ENCODE measurements around the gene LAMB4. TPM values are rescaled to one million over a fixed set of nuclear protein-coding genes. Genes with fewer than 3 reads are reported as not detected.

The LAMB4 gene
- total RNA-seq, 4 donors from 2014 or later: 0.75 to 2.6 (median 1.7) TPM; not detected in 1

DNA sequence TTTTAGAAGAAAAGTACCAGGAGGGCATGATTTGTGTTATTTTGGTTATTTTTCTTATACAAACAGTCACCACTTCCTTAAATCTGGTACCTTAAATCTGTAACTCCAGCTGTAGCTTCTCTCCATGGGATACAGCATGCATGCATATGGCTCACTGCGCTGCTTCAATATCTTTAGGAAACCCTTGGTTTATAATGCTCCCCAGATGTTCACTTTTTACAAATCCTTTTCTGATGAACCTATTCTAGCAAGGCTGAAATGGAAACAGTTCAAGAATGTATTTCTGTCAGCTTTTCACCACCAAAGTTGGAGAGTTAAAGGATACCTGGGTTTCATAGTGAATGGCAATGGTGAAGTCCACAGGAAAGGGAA, 50.9 kb downstream of the LAMB4 start:
- no peaks in the 10 kb centered on the region for H3K27me3 ChIP-seq
- intact Hi-C loops (cut with DNase I): no loop called here
- H3K36me3 ChIP-seq: no peaks in the 10 kb centered on the region
- DNase-seq (ENCODE audit: extremely low spot score): no peak
- H3K27ac ChIP-seq (replicated peaks in 1 of 4): peak overlapping the region; percentile 48 to 70 (median 64)
- WGBS: 61% methylated on average over 1 of the region's 1 CpG
- H3K9me3 ChIP-seq: peaks cover 0 to 5% (median 0%) of the 10 kb centered on the region in 4 donors
- TF ChIP-seq, protein P1, sequence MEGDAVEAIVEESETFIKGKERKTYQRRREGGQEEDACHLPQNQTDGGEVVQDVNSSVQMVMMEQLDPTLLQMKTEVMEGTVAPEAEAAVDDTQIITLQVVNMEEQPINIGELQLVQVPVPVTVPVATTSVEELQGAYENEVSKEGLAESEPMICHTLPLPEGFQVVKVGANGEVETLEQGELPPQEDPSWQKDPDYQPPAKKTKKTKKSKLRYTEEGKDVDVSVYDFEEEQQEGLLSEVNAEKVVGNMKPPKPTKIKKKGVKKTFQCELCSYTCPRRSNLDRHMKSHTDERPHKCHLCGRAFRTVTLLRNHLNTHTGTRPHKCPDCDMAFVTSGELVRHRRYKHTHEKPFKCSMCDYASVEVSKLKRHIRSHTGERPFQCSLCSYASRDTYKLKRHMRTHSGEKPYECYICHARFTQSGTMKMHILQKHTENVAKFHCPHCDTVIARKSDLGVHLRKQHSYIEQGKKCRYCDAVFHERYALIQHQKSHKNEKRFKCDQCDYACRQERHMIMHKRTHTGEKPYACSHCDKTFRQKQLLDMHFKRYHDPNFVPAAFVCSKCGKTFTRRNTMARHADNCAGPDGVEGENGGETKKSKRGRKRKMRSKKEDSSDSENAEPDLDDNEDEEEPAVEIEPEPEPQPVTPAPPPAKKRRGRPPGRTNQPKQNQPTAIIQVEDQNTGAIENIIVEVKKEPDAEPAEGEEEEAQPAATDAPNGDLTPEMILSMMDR (IDR thresholded peaks at IDR 0.05): no peak
- TF ChIP-seq POLR2AphosphoS5 (IDR thresholded peaks at IDR 0.05) (no peak), POLR2A (IDR thresholded peaks at IDR 0.05; ENCODE audit: low read depth) (no peak), EP300 (IDR thresholded peaks at IDR 0.05) (no peak)
- H3K4me1 ChIP-seq: peaks cover 0 to 40% (median 25%) of the 10 kb centered on the region in 4 donors
- no peak overlapping the region for H3K4me3 ChIP-seq

DNA sequence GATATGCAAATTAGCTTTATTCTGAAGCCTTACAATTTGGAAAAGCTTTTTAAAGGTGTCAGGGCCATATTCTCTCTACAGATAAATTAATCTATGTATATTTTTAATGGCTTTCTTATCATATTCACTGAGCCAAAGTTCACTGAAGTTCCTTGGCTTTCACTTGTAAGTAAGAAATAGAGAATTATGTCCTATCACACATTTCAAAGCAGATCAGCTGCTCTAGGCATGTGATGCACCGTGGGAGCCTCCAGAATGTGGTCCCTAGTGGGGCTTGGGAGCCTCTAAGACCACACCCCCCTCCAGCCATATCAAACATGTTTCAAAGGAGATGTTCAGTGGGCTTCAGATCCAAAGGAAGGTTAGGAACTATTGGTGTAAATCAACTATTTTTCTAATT, 51.5 kb downstream of the LAMB4 start:
- TF ChIP-seq POLR2A (IDR thresholded peaks at IDR 0.05; ENCODE audit: low read depth): no peak
- no peak for TF ChIP-seq POLR2AphosphoS5 (IDR thresholded peaks at IDR 0.05)
- TF ChIP-seq EP300 (IDR thresholded peaks at IDR 0.05): no peak
- TF ChIP-seq, protein P1 (IDR thresholded peaks at IDR 0.05): no peak
- Histone ChIP-seq H3K4me1 (peaks cover 0 to 34% (median 22%) of the 10 kb centered on the region in 4 donors), H3K9me3 (peaks cover 0 to 5% (median 0%) of the 10 kb centered on the region in 4 donors), H3K27ac (replicated peaks in 1 of 4) (peak overlapping the region in 3 of 4 donors; percentile 48 to 70 (median 60)), H3K36me3 (no peaks in the 10 kb centered on the region), H3K27me3 (no peaks in the 10 kb centered on the region), H3K4me3 (no peak overlapping the region)
- DNase-seq (ENCODE audit: extremely low spot score): no peak
- WGBS: 38% methylated on average over 1 of the region's 1 CpG
- intact Hi-C loops (cut with DNase I): no loop called here

DNA sequence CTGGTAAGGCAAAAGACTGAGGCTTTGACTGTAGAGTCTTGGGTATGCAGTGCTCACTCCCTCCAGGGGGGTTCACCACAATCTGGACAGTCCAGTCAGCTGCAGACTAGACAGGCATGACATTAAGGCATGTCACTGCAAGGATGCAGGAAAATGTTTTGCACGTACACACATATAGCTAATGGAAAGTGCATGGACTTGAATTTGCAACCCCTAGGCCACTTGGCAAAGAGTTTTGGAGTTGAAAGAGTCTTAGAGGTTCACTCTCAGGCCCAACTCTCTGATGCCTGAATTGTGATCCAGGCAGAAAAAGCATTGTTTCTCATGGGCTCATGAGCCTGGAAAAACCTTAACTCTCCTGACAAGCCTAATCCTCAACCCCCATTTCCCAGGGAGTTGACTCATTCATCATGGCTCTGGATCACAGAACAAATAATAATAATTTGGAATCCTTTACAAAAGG, 51.9 kb downstream of the LAMB4 start:
- H3K9me3 ChIP-seq: peaks cover 0 to 5% (median 0%) of the 10 kb centered on the region in 4 donors
- WGBS: 83% methylated on average over 1 of the region's 1 CpG
- H3K4me1 ChIP-seq: peaks cover 0 to 32% (median 24%) of the 10 kb centered on the region in 4 donors
- TF ChIP-seq, protein P1 (IDR thresholded peaks at IDR 0.05): no peak
- TF ChIP-seq POLR2A (IDR thresholded peaks at IDR 0.05; ENCODE audit: low read depth) (no peak), EP300 (IDR thresholded peaks at IDR 0.05) (no peak), POLR2AphosphoS5 (IDR thresholded peaks at IDR 0.05) (no peak)
- no peak overlapping the region for H3K4me3 ChIP-seq
- DNase-seq (ENCODE audit: extremely low spot score): no peak
- intact Hi-C loops (cut with DNase I): no loop called here
- H3K27ac ChIP-seq (replicated peaks in 1 of 4): peak overlapping the region in 2 of 4 donors; percentile 1 to 70
- H3K27me3 ChIP-seq: no peaks in the 10 kb centered on the region
- H3K36me3 ChIP-seq: no peaks in the 10 kb centered on the region

DNA sequence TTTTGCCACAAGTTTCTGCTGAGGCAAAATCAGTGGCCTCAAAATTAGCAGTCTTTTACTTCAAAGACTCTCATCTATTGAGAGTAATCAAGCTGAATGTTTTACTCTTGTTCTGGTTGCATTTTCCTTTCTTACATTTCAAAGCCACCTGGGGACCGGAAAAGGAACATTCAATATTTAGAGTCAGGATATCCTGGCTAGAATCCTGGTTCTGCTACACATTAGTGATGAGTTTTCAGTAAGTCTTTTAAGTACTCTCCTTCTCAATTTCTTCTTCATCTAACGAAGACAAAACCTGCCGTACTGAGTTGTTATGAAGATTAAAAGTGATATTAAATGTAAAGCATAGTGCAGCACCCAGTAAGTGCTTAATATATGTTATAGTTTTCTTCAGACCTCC, 52.5 kb downstream of the LAMB4 start:
- Histone ChIP-seq H3K27me3 (no peaks in the 10 kb centered on the region), H3K27ac (replicated peaks in 1 of 4) (peak overlapping the region in 3 of 4 donors; percentile 1 to 70 (median 28)), H3K36me3 (no peaks in the 10 kb centered on the region), H3K4me1 (peaks cover 0 to 32% (median 24%) of the 10 kb centered on the region in 4 donors), H3K4me3 (no peak overlapping the region), H3K9me3 (peaks cover 0 to 5% (median 0%) of the 10 kb centered on the region in 4 donors)
- intact Hi-C loops (cut with DNase I): no loop called here
- no peak for DNase-seq (ENCODE audit: extremely low spot score)
- WGBS: 39% methylated on average over 3 of the region's 3 CpGs
- TF ChIP-seq POLR2AphosphoS5 (IDR thresholded peaks at IDR 0.05): no peak
- TF ChIP-seq, protein P1 (IDR thresholded peaks at IDR 0.05): no peak
- TF ChIP-seq EP300 (IDR thresholded peaks at IDR 0.05): no peak
- no peak for TF ChIP-seq POLR2A (IDR thresholded peaks at IDR 0.05; ENCODE audit: low read depth)

DNA sequence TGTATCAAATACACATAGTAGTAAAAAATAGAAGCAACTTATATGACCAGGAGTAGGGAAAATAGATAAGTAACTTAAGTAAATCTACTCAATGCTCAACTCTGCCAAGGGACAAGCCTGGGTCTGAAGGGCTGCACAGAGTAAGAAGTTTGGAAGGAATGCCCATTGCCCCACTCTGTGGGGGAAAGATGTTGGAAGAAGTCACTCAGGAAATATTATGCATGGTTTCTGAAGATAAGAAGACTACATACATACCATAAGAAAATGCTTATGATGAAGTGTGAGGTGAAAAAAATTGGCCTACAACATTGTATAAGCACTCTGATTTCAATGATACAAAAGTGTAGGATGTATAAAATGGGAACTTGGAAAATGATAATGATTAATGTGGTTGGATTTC, 54.0 kb downstream of the LAMB4 start:
- Histone ChIP-seq H3K4me3 (no peak overlapping the region), H3K27me3 (no peaks in the 10 kb centered on the region)

More for the DNA sequence above, 54.0 kb downstream of the LAMB4 start:
- Histone ChIP-seq H3K9me3 (no peaks in the 10 kb centered on the region), H3K36me3 (no peaks in the 10 kb centered on the region), H3K27ac (replicated peaks in 1 of 4) (no peak overlapping the region), H3K4me1 (peaks cover 0 to 32% (median 24%) of the 10 kb centered on the region in 4 donors)
- intact Hi-C loops (cut with DNase I): no loop called here
- TF ChIP-seq, protein P1 (IDR thresholded peaks at IDR 0.05): no peak
- TF ChIP-seq POLR2AphosphoS5 (IDR thresholded peaks at IDR 0.05): no peak
- TF ChIP-seq POLR2A (IDR thresholded peaks at IDR 0.05; ENCODE audit: low read depth): no peak
- TF ChIP-seq EP300 (IDR thresholded peaks at IDR 0.05): no peak
- no peak for DNase-seq (ENCODE audit: extremely low spot score)

Data from esophagus muscularis mucosa (tissue), 4 donors.